Measurements from ENCODE around the gene FGF5. TPM values are rescaled to one million over a fixed set of nuclear protein-coding genes. Genes with fewer than 3 reads are reported as not detected.

FGF5 gene
- total and polyA plus RNA-seq, 11 donors: 0.10 to 0.83 (median 0.27) TPM; not detected in 2

GRCh38 chr4:80257851-80258250, 8.6 kb upstream of the FGF5 start:
- Histone ChIP-seq H3K27me3 (peaks cover 0 to 29% (median 4%) of the 10 kb centered on the region in 9 donors), H3K27ac (no peak overlapping the region), H3K4me3 (no peak overlapping the region), H3K4me1 (no peaks in the 10 kb centered on the region), H3K36me3 (no peaks in the 10 kb centered on the region), H3K9me3 (no peaks in the 10 kb centered on the region)
- ATAC-seq (no peak), DNase-seq (no peak)
- TF ChIP-seq POLR2A (IDR thresholded peaks at IDR 0.05): no peak
- TF ChIP-seq, protein P1, sequence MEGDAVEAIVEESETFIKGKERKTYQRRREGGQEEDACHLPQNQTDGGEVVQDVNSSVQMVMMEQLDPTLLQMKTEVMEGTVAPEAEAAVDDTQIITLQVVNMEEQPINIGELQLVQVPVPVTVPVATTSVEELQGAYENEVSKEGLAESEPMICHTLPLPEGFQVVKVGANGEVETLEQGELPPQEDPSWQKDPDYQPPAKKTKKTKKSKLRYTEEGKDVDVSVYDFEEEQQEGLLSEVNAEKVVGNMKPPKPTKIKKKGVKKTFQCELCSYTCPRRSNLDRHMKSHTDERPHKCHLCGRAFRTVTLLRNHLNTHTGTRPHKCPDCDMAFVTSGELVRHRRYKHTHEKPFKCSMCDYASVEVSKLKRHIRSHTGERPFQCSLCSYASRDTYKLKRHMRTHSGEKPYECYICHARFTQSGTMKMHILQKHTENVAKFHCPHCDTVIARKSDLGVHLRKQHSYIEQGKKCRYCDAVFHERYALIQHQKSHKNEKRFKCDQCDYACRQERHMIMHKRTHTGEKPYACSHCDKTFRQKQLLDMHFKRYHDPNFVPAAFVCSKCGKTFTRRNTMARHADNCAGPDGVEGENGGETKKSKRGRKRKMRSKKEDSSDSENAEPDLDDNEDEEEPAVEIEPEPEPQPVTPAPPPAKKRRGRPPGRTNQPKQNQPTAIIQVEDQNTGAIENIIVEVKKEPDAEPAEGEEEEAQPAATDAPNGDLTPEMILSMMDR (IDR thresholded peaks at IDR 0.05): no peak
- intact Hi-C loops (cut with DNase I): no loop called here

GRCh38 chr4:80259012-80259411, 7.5 kb upstream of the FGF5 start:
- no peak overlapping the region for H3K4me3 ChIP-seq
- DNase-seq: no peak
- peaks cover 2 to 41% (median 12%) of the 10 kb centered on the region in 9 donors for H3K27me3 ChIP-seq
- no peak for TF ChIP-seq POLR2A (IDR thresholded peaks at IDR 0.05)
- TF ChIP-seq, protein P1 (IDR thresholded peaks at IDR 0.05): no peak
- 45 to 66% (median 55%) methylated on average over 4 of the region's 4 CpGs for WGBS, 4 donors
- no peak overlapping the region for H3K27ac ChIP-seq
- no peaks in the 10 kb centered on the region for H3K36me3 ChIP-seq
- ATAC-seq: no peak
- intact Hi-C loops (cut with DNase I): no loop called here
- no peaks in the 10 kb centered on the region for H3K9me3 ChIP-seq
- H3K4me1 ChIP-seq: peaks cover 0 to 5% (median 0%) of the 10 kb centered on the region in 12 donors

DNA sequence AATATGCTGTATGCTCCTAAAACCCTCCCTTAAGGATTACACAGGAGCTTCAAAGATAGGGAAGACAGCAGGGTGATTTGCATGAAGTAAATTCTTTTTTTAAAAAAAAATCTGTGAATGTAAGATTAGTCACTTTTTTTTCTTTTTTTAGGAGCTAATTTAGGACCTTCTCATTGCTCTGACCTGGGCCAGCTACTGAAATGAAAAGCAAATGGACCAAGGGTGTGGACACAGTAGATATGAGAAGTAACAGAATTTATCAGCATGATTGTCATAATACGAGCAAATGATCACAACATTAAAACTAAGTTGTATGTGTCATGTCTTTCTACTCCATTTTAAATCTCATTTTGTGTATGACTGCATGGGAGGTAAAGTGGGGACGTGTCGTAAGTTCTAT, 6.6 kb upstream of the FGF5 start:
- H3K4me1 ChIP-seq: peaks cover 0 to 5% (median 0%) of the 10 kb centered on the region in 12 donors
- intact Hi-C loops (cut with DNase I): no loop called here
- no peak overlapping the region for H3K27ac ChIP-seq
- ATAC-seq (no peak), DNase-seq (no peak)
- 84 to 88% (median 87%) methylated on average over 3 of the region's 3 CpGs for WGBS, 4 donors
- no peaks in the 10 kb centered on the region for H3K36me3 ChIP-seq
- TF ChIP-seq POLR2A (IDR thresholded peaks at IDR 0.05): no peak
- TF ChIP-seq, protein P1 (IDR thresholded peaks at IDR 0.05): no peak
- H3K9me3 ChIP-seq: no peaks in the 10 kb centered on the region
- peaks cover 2 to 49% (median 20%) of the 10 kb centered on the region in 9 donors for H3K27me3 ChIP-seq
- H3K4me3 ChIP-seq: no peak overlapping the region

DNA sequence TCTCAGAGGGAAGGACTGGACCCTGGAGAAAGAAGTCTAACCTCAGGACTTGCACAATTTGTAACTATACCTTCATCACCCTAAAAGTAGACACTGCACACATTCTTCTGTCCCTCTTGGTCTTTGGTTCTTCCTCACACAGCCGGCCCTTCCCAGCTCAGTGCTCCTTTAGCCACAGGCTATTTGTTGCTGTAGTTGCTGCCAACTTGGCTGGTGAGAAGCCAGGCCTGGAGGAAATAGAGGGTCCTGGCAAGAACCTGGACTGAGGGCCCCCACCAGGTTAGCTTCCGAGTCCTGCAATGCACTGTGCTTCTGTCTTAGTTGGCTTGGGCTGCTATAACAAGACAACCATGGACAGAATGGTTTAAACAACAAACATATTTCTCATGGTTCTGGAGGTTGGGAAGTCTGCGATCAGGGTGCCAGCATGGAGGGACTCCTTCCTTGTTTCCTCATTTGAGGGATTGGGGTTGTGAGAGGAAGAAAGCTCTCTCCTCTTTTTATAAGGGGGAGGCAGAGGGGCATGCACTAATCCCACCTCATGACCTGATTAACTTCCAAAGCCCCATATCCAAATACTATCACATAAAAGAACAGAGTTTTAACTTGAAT, 4.4 kb upstream of the FGF5 start:
- no peak overlapping the region for H3K4me3 ChIP-seq
- ATAC-seq (no peak), DNase-seq (no peak)
- H3K27me3 ChIP-seq: peaks cover 3 to 55% (median 36%) of the 10 kb centered on the region in 9 donors
- 88 to 100% (median 91%) methylated on average over 3 of the region's 3 CpGs for WGBS, 4 donors
- intact Hi-C loops (cut with DNase I): no loop called here
- TF ChIP-seq, protein P1 (IDR thresholded peaks at IDR 0.05): no peak
- no peak for TF ChIP-seq POLR2A (IDR thresholded peaks at IDR 0.05)
- H3K36me3 ChIP-seq: no peaks in the 10 kb centered on the region
- H3K27ac ChIP-seq: no peak overlapping the region
- peaks cover 0 to 24% (median 9%) of the 10 kb centered on the region in 12 donors for H3K4me1 ChIP-seq
- no peaks in the 10 kb centered on the region for H3K9me3 ChIP-seq

Measured in heart left ventricle (tissue), 16 donors.